ENCODE data around the gene IGBP1. TPM values are rescaled to one million over a fixed set of nuclear protein-coding genes. Genes with fewer than 3 reads are reported as not detected.
"Not testable (repeated sequence)": the region's sequence is repeated elsewhere in the genome, so short reads cannot be mapped to it uniquely, and the experiment has no call there.

The IGBP1 gene
- total RNA-seq, 2 experiments from 2014 or later = 36.0 to 37.2 TPM

- Mint-ChIP-seq H3K36me3 (no peaks in the 10 kb centered on the region), H3K4me1 (no peaks in the 10 kb centered on the region), H3K27ac (no peak overlapping the region), H3K9me3 (no peaks in the 10 kb centered on the region), H3K27me3 (peaks cover 3% of the 10 kb centered on the region), H3K4me3 (no peak overlapping the region)
- DNase-seq = no peak
Measured at GRCh38 chrX:70183091-70183490, 49.8 kb downstream of the IGBP1 start.

GRCh38 chrX:70190225-70190624 is 57.0 kb downstream of the IGBP1 start:
- Mint-ChIP-seq H3K36me3 (peaks cover 5% of the 10 kb centered on the region), H3K9me3 (peaks cover 9% of the 10 kb centered on the region), H3K4me1 (no peaks in the 10 kb centered on the region), H3K27ac (no peak overlapping the region), H3K27me3 (peaks cover 7% of the 10 kb centered on the region), H3K4me3 (no peak overlapping the region)
- no peak for DNase-seq

- Mint-ChIP-seq H3K4me3 (no peak overlapping the region), H3K27me3 (no peaks in the 10 kb centered on the region), H3K9me3 (no peaks in the 10 kb centered on the region), H3K4me1 (peaks cover 4% of the 10 kb centered on the region), H3K27ac (no peak overlapping the region), H3K36me3 (no peaks in the 10 kb centered on the region)
- peak; percentile 52 for DNase-seq
Measured at GRCh38 chrX:70196961-70197720, 63.9 kb downstream of the IGBP1 start.

- H3K27ac Mint-ChIP-seq = no peak overlapping the region
- no peaks in the 10 kb centered on the region for H3K9me3 Mint-ChIP-seq
Measured at GRCh38 chrX:70201732-70202131, 68.5 kb downstream of the IGBP1 start.

GRCh38 chrX:70208479-70208878 is 75.2 kb downstream of the IGBP1 start:
- H3K27ac Mint-ChIP-seq = no peak overlapping the region
- no peaks in the 10 kb centered on the region for H3K27me3 Mint-ChIP-seq
- no peak for DNase-seq
- no peaks in the 10 kb centered on the region for H3K4me1 Mint-ChIP-seq
- H3K36me3 Mint-ChIP-seq = no peaks in the 10 kb centered on the region
- H3K4me3 Mint-ChIP-seq = no peak overlapping the region
- H3K9me3 Mint-ChIP-seq = peaks cover 2% of the 10 kb centered on the region

More at GRCh38 chrX:70201732-70202131, 68.5 kb downstream of the IGBP1 start:
- Mint-ChIP-seq H3K27me3 (no peaks in the 10 kb centered on the region), H3K36me3 (no peaks in the 10 kb centered on the region), H3K4me1 (peaks cover 4% of the 10 kb centered on the region), H3K4me3 (no peak overlapping the region)
- no peak for DNase-seq

- not testable (repeated sequence) for DNase-seq, H3K9me3 Mint-ChIP-seq, H3K36me3 Mint-ChIP-seq, H3K27ac Mint-ChIP-seq, H3K27me3 Mint-ChIP-seq, H3K4me1 Mint-ChIP-seq, H3K4me3 Mint-ChIP-seq
Measured at GRCh38 chrX:70209570-70209969, 76.3 kb downstream of the IGBP1 start.

Other genes starting within 250 kb of the IGBP1 start
- gene AWAT2, start 83.5 kb upstream of the IGBP1 start, total RNA-seq = not detected
- not detected for gene OTUD6A, start 71.0 kb upstream of the IGBP1 start, total RNA-seq
- not detected for gene DGAT2L6, start 44.0 kb downstream of the IGBP1 start, total RNA-seq
- not detected for gene AWAT1, start 101.2 kb downstream of the IGBP1 start, total RNA-seq
- under 1 TPM in 1 of 2 experiments, not detected in 1; 0.12 TPM for gene P2RY4, start 126.8 kb downstream of the IGBP1 start, total RNA-seq
- not detected for gene ARR3, start 134.9 kb downstream of the IGBP1 start, total RNA-seq
- gene RAB41, start 148.7 kb downstream of the IGBP1 start, total RNA-seq = not detected
- gene PDZD11, start 156.5 kb downstream of the IGBP1 start, total RNA-seq = 10 to 100 TPM; 24.0 to 27.0 TPM
- gene KIF4A, start 156.7 kb downstream of the IGBP1 start, total RNA-seq = 10 to 100 TPM; 22.4 to 23.9 TPM

Measured in activated naive CD8-positive, alpha-beta T cell treated with anti-CD3 and anti-CD28 coated beads for 36 hours (primary cell).